Measurements from ENCODE around the gene LCOR.

The LCOR gene

GRCh38 chr10:96873086-96873485 is 41.0 kb downstream of the LCOR start:
- in situ Hi-C loops (cut with HindIII; ENCODE audit: low pct_ligation_motif_present, low pct_unique_long_range_greater_than_20kb, low sequenced_read_pairs), result no loop called here

GRCh38 chr10:96873756-96874467 is 41.8 kb downstream of the LCOR start:
- no peak for DNase-seq

More at GRCh38 chr10:96873086-96873485, 41.0 kb downstream of the LCOR start:
- no peak for DNase-seq

GRCh38 chr10:96878057-96878456 is 46.0 kb downstream of the LCOR start:
- in situ Hi-C loops (cut with HindIII; ENCODE audit: low pct_ligation_motif_present, low pct_unique_long_range_greater_than_20kb, low sequenced_read_pairs), result no loop called here
- DNase-seq, result no peak

More at GRCh38 chr10:96873756-96874467, 41.8 kb downstream of the LCOR start:
- in situ Hi-C loops (cut with HindIII; ENCODE audit: low pct_ligation_motif_present, low pct_unique_long_range_greater_than_20kb, low sequenced_read_pairs), result no loop called here

DNA sequence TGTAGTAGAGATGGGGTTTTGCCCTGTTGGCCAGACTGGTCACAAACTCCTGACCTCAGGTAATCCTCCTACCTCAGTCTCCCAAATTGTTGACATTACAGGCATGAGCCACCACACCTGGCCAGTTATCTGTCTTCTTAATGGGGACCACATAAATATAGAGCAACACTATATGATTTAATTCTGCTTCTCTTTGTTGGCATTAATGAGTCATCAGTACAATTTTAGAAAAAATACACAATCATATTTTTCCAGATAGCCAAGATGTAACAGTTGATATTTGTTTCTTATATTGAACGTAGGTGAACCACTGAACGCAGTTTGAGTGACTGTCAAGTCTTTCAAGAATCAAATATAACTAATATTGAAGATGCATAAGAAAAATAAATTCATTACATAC is 48.5 kb downstream of the LCOR start:
- DNase-seq, result no peak
- in situ Hi-C loops (cut with HindIII; ENCODE audit: low pct_ligation_motif_present, low pct_unique_long_range_greater_than_20kb, low sequenced_read_pairs), result no loop called here

DNA sequence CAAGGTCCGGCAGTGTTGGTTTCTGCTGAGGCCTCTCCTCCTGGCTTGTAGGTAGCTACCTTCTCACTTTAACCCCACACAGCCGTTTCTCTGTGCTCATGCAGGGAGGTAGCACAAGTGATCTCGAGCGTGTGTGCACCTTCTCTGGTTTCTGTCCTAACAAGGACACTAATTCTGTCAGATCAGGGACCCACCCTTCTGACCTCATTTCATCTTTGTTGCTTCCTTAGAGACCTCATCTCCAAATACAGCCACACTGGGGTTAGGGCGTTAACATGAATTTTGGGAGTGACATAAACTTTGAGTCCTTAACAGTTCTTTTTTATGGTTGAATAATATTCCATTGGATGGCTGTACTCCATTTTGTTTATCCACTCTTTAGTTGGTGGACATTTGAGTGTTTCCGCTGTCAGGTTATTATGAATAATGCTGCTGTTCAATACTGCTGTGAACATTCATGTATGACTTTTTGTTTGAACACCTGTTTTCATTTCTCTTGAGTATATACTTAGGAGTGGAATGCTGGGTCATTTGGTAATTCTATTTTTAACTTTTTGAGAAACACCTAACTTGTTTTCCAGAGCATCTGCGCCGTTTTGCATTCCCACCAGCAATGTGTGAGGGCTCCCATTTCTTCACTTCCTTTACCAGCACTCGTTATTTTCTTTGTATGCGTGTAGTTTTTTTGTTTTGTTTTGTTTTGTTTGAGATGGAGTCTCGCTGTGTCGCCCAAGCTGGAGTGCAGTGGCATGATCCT is 57.5 kb downstream of the LCOR start:
- in situ Hi-C loops (cut with HindIII; ENCODE audit: low pct_ligation_motif_present, low pct_unique_long_range_greater_than_20kb, low sequenced_read_pairs), result no loop called here
- DNase-seq, result no peak

DNA sequence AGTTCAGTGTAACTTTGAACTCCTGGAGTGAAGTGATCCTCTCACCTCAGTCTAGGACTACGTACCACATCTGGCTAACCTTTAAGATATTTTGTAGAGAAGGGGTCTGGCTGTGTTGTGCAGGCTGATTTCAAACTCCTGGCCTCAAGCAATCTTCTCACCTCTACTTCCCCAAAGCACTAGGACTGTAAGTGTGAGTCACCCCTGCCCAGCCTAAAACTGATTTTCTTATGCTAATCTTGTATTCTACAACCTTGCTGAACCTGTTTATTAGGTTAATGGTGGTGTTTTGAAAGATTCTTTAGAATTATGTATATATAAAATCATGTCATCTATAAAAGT is 58.0 kb downstream of the LCOR start:
- no peak for DNase-seq
- in situ Hi-C loops (cut with HindIII; ENCODE audit: low pct_ligation_motif_present, low pct_unique_long_range_greater_than_20kb, low sequenced_read_pairs), result no loop called here

DNA sequence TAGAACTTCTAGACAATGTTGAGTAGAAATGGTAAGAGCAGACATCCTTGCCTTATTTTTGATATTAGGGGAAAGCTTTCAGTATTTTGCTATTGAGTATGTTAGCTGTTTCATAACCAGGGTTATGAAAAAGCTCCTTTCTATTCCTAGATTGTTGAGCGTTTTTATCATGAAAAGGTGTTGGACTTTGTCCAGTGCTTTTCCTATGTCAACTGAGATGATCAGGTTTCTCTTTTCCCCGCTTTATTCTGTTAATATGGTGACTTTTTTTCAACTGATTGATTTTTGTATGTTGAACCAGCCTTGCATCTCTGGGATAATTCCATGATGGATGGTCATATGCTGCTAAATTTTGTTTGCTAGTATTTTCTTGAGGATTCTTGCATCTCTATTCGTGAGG is 58.5 kb downstream of the LCOR start:
- in situ Hi-C loops (cut with HindIII; ENCODE audit: low pct_ligation_motif_present, low pct_unique_long_range_greater_than_20kb, low sequenced_read_pairs), result no loop called here

GRCh38 chr10:96891840-96892239 is 59.7 kb downstream of the LCOR start:
- DNase-seq, result no peak
- in situ Hi-C loops (cut with HindIII; ENCODE audit: low pct_ligation_motif_present, low pct_unique_long_range_greater_than_20kb, low sequenced_read_pairs), result no loop called here

More for the DNA sequence above, 58.5 kb downstream of the LCOR start:
- DNase-seq, result no peak

DNA sequence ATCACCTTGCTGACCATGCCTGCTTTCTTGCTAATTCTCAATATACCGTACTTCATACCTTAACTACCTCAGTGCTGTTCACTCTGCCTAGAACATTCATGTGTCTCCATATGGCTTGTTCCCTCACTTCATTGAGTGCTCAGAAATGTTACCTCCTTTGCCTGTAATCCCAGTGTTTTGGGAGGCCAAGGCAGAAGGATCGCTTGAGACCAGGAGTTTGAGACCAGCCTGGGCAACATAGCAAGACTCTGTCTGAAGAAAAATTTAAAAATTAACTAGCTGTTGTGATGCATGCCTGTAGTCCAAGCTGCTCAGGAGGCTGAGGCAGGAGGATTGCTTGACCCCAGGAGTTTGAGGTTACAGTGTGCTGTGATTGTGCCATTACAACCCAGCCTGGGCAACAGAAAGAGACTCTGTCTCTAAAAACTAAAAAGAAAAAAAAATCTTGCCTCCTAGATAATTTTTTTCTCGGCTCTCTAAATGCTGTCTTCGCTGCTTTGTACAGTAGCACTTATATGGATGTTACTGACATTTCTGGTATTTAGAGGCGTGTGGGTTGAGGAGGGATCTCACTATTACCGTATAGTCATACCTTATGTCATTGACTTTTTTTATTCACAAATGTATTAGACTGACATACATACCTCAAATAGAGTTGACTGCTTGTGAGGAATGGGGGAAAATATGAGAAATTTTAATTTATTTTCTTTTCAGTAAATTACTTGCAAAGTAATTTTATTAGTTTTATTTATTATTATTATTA is 63.7 kb downstream of the LCOR start:
- in situ Hi-C loops (cut with HindIII; ENCODE audit: low pct_ligation_motif_present, low pct_unique_long_range_greater_than_20kb, low sequenced_read_pairs), result no loop called here

DNA sequence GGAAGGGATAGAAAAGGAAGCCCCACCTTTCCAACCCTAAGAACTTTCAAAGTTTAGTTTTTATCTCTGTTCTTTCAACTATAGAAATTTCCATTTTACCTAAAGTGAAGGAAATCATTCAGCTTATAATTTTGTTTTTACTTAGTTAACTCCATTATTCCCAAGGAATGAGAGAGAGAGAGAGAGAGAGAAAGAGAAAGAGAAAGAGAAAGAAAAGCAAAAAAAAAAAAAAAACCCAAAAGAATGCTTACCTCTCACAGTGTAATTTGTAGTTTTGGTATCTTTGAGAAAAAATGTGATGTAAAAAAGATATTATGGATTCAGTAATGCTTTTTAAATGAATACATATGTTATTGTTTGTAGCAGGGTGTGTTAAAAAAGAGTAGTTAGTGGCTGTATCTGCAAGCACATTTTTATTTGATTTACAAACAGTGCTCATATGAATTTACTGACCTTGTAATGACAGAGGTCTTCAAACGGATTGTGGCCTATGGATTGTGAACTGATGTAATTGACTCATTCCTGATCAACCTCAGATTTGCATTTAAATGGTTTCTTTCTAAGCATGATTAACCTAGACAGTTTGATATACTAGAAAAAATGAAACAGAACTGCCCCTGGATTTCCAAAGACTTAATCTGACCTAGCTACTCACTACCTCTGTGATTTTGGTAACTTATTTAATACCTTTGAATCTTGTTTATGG is 64.9 kb downstream of the LCOR start:
- in situ Hi-C loops (cut with HindIII; ENCODE audit: low pct_ligation_motif_present, low pct_unique_long_range_greater_than_20kb, low sequenced_read_pairs), result no loop called here

More for the DNA sequence above, 63.7 kb downstream of the LCOR start:
- DNase-seq, result no peak

DNA sequence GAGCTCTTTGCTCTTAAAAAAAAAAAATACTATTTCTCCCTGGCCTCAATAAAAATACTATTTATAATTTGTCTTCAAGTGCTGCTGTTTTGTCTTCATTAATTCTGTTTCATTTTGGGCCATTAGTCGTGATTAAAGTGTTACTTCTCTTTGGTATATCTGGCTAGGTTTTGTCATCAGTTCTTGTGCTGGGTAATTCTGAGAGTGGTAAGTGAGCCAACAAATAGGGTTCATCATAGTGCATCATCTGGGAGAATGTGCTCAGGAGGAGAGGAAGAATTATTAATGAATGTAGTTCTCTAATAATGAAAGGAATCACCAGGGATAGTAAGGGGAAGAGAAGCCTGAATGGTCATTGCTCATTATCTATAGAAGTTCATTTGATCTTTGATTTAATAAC is 70.0 kb downstream of the LCOR start:
- in situ Hi-C loops (cut with HindIII; ENCODE audit: low pct_ligation_motif_present, low pct_unique_long_range_greater_than_20kb, low sequenced_read_pairs), result no loop called here

More for the DNA sequence above, 64.9 kb downstream of the LCOR start:
- no peak for DNase-seq

DNA sequence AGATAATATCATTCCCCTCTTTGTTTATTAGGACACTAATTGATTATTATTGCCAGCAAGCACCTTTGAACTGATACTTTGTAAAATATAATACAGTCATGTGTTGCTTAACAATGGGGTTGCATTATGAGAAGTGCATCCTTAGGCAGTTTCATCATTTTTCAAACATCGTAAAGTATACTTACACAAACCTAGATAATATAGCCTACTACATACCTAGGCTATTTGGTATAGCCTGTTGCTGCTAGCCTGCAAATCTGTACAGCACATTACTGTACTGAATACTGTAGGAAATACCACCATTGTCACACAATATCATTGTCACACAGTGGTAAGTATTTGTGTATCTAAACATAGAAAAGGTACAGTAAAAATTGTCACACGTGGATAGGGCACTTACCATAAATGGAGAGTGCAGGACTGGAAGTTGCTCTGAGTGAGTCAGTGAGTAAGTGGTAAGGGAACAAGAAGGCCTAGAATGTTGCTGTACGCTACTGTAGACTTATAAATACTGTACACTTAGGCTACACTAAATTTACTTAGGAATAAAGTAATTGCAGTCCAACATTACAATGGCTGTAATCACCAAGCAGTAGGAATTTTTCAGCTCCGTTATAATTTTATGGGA is 70.7 kb downstream of the LCOR start:
- in situ Hi-C loops (cut with HindIII; ENCODE audit: low pct_ligation_motif_present, low pct_unique_long_range_greater_than_20kb, low sequenced_read_pairs), result no loop called here
- DNase-seq, result no peak

More for the DNA sequence above, 70.0 kb downstream of the LCOR start:
- DNase-seq, result no peak

- in situ Hi-C loops (cut with HindIII; ENCODE audit: low pct_ligation_motif_present, low pct_unique_long_range_greater_than_20kb, low sequenced_read_pairs), result no loop called here
- no peak for DNase-seq
Observed at GRCh38 chr10:96904648-96905047, 72.5 kb downstream of the LCOR start.

DNA sequence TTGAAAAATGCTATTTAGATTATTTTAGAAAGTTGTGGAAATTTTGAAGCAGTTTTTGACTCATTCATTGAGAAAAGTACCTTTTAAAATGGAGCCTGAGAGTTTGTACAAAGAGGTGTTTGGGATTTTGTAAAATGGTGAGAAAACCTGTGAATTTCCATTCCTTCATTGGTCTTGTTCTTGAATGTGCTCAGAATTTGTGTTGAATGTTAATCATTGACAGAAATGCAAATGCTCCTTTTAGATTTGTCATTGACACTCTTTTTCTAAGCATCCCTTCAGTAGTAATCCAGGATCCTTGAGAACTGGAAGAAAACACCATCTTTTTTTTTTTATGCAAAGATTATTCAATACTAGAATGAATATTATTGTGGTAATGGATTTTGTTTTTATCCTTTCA is 74.8 kb downstream of the LCOR start:
- in situ Hi-C loops (cut with HindIII; ENCODE audit: low pct_ligation_motif_present, low pct_unique_long_range_greater_than_20kb, low sequenced_read_pairs), result no loop called here
- peak; percentile 44 for DNase-seq

DNA sequence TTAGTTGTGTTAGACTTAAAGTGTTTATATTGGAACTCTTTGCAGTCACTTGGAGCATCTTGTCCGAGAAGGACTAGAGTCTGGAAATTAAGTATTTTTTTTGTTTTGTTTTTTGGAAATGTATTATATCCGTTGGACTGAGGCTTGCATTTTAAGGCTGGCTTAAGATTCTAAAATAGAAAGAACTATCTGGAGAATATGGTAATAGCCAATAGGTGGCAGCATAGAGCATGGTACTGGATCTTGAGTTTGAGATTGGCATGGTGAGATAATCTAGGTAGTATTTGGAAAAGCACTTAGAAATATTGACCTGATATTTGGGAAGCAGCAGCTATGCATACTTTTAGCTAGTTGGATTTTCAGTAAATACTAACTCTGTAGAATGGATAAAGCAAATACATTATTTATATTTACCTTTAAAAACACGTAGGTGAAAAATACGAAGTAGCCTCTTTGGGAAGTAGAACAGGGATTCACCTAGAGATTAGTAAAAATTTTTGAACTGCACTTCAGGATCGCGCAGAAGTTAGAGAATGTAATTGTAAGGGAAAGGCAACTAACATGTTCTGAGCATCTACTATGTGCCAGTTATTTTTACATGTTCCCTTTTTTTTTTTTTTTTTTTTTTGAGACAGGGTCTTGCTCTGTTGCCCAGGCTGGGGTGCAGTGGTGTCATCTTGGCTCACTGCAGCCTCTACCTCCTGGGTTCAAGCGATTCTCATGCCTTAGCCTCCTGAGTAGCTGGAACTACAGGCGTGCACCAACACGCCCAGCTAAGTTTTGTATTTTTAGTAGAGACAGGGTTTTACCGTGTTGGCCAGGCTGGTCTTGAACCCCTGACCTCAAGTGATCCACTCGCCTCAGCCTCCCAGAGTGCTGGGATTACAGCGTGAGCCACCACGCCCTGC is 78.6 kb downstream of the LCOR start:
- in situ Hi-C loops (cut with HindIII; ENCODE audit: low pct_ligation_motif_present, low pct_unique_long_range_greater_than_20kb, low sequenced_read_pairs), result no loop called here
- peak; percentile 66 for DNase-seq

GRCh38 chr10:96912405-96912804 is 80.3 kb downstream of the LCOR start:
- DNase-seq, result no peak
- in situ Hi-C loops (cut with HindIII; ENCODE audit: low pct_ligation_motif_present, low pct_unique_long_range_greater_than_20kb, low sequenced_read_pairs), result no loop called here

DNA sequence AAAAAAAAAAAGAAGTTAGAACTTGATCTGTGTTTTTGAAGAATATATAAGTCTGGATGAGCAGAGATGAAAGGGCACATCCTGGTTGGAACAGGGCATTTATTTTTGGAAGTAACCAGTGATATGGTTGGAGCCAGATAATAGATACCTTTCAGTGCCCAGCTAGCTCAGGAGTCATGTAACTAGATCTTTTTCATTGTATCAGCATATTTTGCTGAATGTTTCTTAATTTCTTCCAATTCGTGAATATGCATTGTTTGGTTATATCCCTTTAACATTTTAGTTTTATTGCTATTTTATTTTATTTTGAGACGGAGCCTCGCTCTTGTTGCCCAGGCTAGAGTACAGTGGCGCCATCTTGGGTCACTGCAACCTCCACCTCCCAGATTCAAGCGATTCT is 81.8 kb downstream of the LCOR start:
- no peak for DNase-seq
- in situ Hi-C loops (cut with HindIII; ENCODE audit: low pct_ligation_motif_present, low pct_unique_long_range_greater_than_20kb, low sequenced_read_pairs), result no loop called here
